Stomach (tissue), 9 donors: ENCODE measurements around the gene GRIP2. TPM values are rescaled to one million over a fixed set of nuclear protein-coding genes. Genes with fewer than 3 reads are reported as not detected.

Experiments used
- DNase-seq, 2 donors: peaks; one replicate each; pipeline versions ENCODE4 v3.0.0 to v3.0.0-alpha.2; 2013 to 2019
- H3K27ac ChIP-seq, 5 donors: fragments of 200-600 bp in 4 of 5; sonication (generic) in 4 of 5; one replicate each; pipeline ENCODE4 v1.5.1; 2013 to 2019; ENCODE audit warnings: mild to moderate bottlenecking in 1 of 5, moderate library complexity in 1 of 5
- H3K27me3 ChIP-seq, 3 donors: fragments of 200-600 bp; sonication (generic); one replicate each; pipeline ENCODE4 v1.5.1; 2017 to 2019; ENCODE audit warnings: mixed run types in 1 of 3
- H3K36me3 ChIP-seq, 4 donors: fragments of 200-600 bp; sonication (generic); 1 replicate in 3 of 4; 2 replicates in 1 of 4; pipeline ENCODE4 v1.5.1; 2016 to 2019
- H3K4me1 ChIP-seq, 4 donors: fragments of 200-600 bp; sonication (generic); one replicate each; pipeline ENCODE4 v1.5.1; 2016 to 2019
- H3K4me3 ChIP-seq, 4 donors: fragments of 200-600 bp; sonication (generic) in 3 of 4; one replicate each; pipeline ENCODE4 v1.5.1; 2016 to 2019; ENCODE audit warnings: mild to moderate bottlenecking in 1 of 4
- H3K9me3 ChIP-seq, 4 donors: fragments of 200-600 bp; sonication (generic); one replicate each; pipeline ENCODE4 v1.5.1; 2016 to 2019
- EP300 ChIP-seq: sonication (generic); formaldehyde crosslinking; IDR thresholded peaks from one replicate; pipeline ENCODE4 v1.6.1; 2017; ENCODE audit warnings: antibody characterized with exemption
- POLR2A ChIP-seq, 4 donors: fragments of 450-650 bp; IDR thresholded peaks; one replicate each; pipeline ENCODE4 v1.6.1; 2016; ENCODE audit warnings: antibody characterized with exemption in 4 of 4, control low read depth in 2 of 4, mild to moderate bottlenecking in 1 of 4, moderate library complexity in 1 of 4
- POLR2AphosphoS5 ChIP-seq, 3 donors: sonication (generic); formaldehyde crosslinking; IDR thresholded peaks; one replicate each; pipeline ENCODE4 v1.6.1; 2016; ENCODE audit warnings: antibody characterized with exemption in 3 of 3
- WGBS, 5 donors: extraction: QIAGEN DNeasy Blood & Tissue Kit in 3 of 5; methylation state at CpG; one replicate each; pipeline versions ENCODE4 v1.1.5 to v1.1.7; 2013 to 2018; 5-methylcytosine and 5-hydroxymethylcytosine counted together
- intact Hi-C: fragments of 100-400 bp; cut with DNase I; formaldehyde crosslinking; loops from one replicate; pipeline ENCODE4 v1.15.1; 2023; ENCODE audit warnings: low total_unique reads
- polyA plus RNA-seq, 3 donors: library from polyadenylated mRNA; stranded (reverse); fragments of 200-250 nt; gene quantifications; one replicate each; pipeline ENCODE4 v1.2.3, GENCODE V29; 2013
- total RNA-seq, 5 donors: library from RNA; depleted of rRNA; stranded (reverse); fragments of >200 nt; gene quantifications; one replicate each; pipeline versions ENCODE4 v1.1.0 to v1.2.3, GENCODE V29; 2014 to 2016
- TF ChIP-seq, protein P1 (sequence below), 7 experiments: fragments of 450-650 bp in 4 of 7; fragments of 200-600 bp in 3 of 7; sonication (generic) in 3 of 7; IDR thresholded peaks; one replicate each; pipeline ENCODE4 v1.5.1; 2016 to 2019; ENCODE audit warnings: antibody characterized with exemption in 7 of 7, control low read depth in 2 of 7, mild to moderate bottlenecking in 1 of 7
- donor health status: healthy with polysubstance abuse.
- donor health status: Bipolar disorder and iron deficiency.
- donor health status: healthy.

The GRIP2 gene
- total and polyA plus RNA-seq, 8 donors, result 0.58 to 33.8 (median 2.8) TPM

DNA sequence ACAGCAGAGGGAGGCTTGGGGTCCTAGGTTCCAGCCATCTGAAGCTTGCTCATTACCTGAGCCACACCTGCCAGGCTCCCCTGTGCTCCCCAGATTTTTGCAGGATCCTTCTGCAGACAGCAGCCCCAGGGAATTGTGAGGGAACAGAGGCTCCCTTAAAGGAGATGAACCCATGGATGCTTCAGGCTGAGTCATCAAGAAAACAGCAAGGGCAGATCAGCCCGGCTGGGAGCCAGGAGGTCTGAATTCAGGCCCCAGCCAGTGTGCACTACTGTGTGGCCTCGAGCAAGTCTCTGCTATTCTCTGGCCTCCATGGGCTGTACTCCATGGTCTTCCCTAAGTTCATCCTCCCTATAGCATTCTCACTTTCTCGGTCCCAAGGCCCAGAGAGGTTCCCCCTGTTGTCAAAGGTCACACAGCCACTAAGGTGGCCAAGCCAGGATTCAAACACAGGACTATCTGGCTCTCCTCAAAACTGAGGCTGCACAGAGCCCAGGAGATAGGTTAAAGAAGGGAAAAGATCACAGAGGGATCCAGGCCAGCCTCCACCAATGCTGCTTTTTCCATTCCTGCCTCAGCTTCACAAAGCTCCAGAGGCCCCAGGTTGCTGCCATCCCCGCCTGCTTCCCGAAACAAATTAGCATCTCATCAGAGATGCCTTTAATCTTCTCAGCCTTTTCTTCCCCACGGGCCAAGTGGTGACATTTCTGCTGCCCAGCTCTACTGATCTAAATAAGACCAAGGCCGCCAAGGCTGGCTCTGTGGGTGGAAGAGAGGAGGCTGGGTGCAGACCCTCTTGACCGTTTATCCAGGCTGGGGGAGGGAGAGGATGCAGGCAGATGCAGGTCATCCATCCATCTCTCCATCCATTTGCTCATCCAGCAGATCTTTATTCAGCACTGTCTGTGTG, 21.2 kb upstream of the GRIP2 start:
- H3K4me3 ChIP-seq, result no peak overlapping the region
- TF ChIP-seq EP300, result no peak
- TF ChIP-seq POLR2A (IDR thresholded peaks at IDR 0.05), result no peak
- no peak for TF ChIP-seq POLR2AphosphoS5 (IDR thresholded peaks at IDR 0.05)
- TF ChIP-seq, protein P1, sequence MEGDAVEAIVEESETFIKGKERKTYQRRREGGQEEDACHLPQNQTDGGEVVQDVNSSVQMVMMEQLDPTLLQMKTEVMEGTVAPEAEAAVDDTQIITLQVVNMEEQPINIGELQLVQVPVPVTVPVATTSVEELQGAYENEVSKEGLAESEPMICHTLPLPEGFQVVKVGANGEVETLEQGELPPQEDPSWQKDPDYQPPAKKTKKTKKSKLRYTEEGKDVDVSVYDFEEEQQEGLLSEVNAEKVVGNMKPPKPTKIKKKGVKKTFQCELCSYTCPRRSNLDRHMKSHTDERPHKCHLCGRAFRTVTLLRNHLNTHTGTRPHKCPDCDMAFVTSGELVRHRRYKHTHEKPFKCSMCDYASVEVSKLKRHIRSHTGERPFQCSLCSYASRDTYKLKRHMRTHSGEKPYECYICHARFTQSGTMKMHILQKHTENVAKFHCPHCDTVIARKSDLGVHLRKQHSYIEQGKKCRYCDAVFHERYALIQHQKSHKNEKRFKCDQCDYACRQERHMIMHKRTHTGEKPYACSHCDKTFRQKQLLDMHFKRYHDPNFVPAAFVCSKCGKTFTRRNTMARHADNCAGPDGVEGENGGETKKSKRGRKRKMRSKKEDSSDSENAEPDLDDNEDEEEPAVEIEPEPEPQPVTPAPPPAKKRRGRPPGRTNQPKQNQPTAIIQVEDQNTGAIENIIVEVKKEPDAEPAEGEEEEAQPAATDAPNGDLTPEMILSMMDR (IDR thresholded peaks at IDR 0.05), result no peak
- peaks cover 0 to 16% (median 3%) of the 10 kb centered on the region in 3 donors for H3K27me3 ChIP-seq
- H3K36me3 ChIP-seq, result no peaks in the 10 kb centered on the region
- H3K27ac ChIP-seq, result no peak overlapping the region
- H3K4me1 ChIP-seq, result peaks cover 0 to 16% (median 0%) of the 10 kb centered on the region in 4 donors
- DNase-seq, result no peak
- 66 to 75% (median 72%) methylated on average over 6 to 8 of the region's 8 CpGs for WGBS, 5 donors
- intact Hi-C loops, result no loop called here
- no peaks in the 10 kb centered on the region for H3K9me3 ChIP-seq

DNA sequence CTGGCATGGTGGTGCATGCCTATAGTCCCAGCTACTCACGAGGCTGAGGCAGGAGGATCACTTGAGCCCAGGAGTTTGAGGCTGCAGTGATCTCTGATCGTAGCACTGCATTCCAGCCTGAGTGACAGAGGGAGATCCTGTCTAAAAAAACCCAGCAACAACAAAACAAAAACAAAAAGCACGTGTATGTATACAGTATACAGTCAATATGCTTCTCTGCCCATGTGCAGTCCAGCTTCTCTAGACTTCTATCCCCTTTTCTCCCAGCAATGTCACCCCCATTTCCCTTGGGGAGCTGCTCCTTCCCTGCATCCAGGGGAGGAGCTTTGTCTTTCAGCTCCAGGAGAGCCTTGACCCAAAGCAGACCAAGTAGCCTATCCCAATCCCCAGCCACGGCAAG, 20.0 kb upstream of the GRIP2 start:
- TF ChIP-seq, protein P1 (IDR thresholded peaks at IDR 0.05), result no peak
- TF ChIP-seq POLR2A (IDR thresholded peaks at IDR 0.05) (no peak), POLR2AphosphoS5 (IDR thresholded peaks at IDR 0.05) (no peak), EP300 (no peak)
- 59 to 82% (median 72%) methylated on average over 4 of the region's 4 CpGs for WGBS, 5 donors
- DNase-seq, result no peak
- Histone ChIP-seq H3K27ac (no peak overlapping the region), H3K36me3 (no peaks in the 10 kb centered on the region), H3K4me1 (peaks cover 6 to 16% (median 9%) of the 10 kb centered on the region in 4 donors), H3K27me3 (peaks cover 0 to 21% (median 3%) of the 10 kb centered on the region in 3 donors), H3K9me3 (no peaks in the 10 kb centered on the region), H3K4me3 (no peak overlapping the region)
- intact Hi-C loops, result no loop called here

DNA sequence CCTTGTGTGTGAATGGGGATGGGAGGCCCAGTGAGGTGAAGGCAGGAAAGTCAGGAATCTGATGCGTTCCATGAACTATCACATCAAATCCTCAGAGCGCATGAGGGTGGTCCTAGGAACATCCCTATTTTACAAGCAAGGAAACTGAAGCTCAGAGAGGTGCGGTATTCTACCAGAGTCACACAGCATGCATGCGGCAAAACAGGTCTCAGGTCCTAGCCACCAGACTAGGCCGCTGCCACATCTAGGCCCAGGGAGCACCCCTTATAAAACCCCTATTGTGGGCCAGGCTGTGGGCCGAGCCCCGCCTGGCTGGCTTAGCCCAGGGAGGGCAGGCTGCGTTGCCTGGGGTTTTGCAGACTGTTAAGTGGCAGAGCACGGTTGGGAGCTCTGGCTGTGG, 17.9 kb upstream of the GRIP2 start:
- no peaks in the 10 kb centered on the region for H3K9me3 ChIP-seq
- no peak overlapping the region for H3K27ac ChIP-seq
- H3K4me1 ChIP-seq, result peaks cover 6 to 10% (median 9%) of the 10 kb centered on the region in 4 donors
- H3K27me3 ChIP-seq, result peaks cover 0 to 30% (median 0%) of the 10 kb centered on the region in 3 donors
- no peak overlapping the region for H3K4me3 ChIP-seq
- 92 to 98% (median 93%) methylated on average over 6 to 9 of the region's 9 CpGs for WGBS, 5 donors
- no peak for TF ChIP-seq EP300
- TF ChIP-seq, protein P1 (IDR thresholded peaks at IDR 0.05), result no peak
- no peak for TF ChIP-seq POLR2AphosphoS5 (IDR thresholded peaks at IDR 0.05)
- DNase-seq, result no peak
- no peaks in the 10 kb centered on the region for H3K36me3 ChIP-seq
- intact Hi-C loops, result no loop called here

DNA sequence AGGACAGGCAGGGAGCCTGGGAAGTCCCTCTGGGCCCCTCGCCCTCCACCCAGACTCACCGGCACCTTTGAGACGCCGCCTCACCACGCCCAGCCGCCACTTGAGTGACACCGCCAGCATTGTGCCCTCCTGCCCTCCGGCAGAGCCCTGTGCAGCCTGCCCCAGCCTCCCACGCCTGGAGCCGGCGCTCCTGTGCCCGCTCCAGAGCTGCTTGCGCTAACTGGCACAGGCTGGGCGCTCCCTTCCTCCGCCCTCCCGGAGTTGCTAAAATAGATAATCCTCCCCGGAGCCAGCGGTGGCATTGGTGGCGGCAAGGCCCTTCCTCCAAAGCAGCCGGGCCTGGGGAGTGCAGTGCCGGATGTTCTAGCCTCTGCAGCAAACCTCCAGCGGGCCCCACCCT, 15.7 kb upstream of the GRIP2 start:
- DNase-seq, result peak; percentile 64 to 70
- intact Hi-C loops, result no loop called here
- Histone ChIP-seq H3K36me3 (no peaks in the 10 kb centered on the region), H3K9me3 (no peaks in the 10 kb centered on the region), H3K4me3 (peak overlapping the region in 1 of 4 donors; percentile 4), H3K27ac (no peak overlapping the region), H3K27me3 (peaks cover 0 to 39% (median 0%) of the 10 kb centered on the region in 3 donors), H3K4me1 (peaks cover 6 to 10% (median 9%) of the 10 kb centered on the region in 4 donors)
- no peak for TF ChIP-seq POLR2A (IDR thresholded peaks at IDR 0.05)
- TF ChIP-seq, protein P1 (IDR thresholded peaks at IDR 0.05), result no peak
- no peak for TF ChIP-seq POLR2AphosphoS5 (IDR thresholded peaks at IDR 0.05)
- TF ChIP-seq EP300, result no peak
- WGBS, 5 donors, result 6 to 39% (median 21%) methylated on average over 7 to 22 of the region's 22 CpGs
